Measurements from ENCODE around the gene RRP1B. TPM values are rescaled to one million over a fixed set of nuclear protein-coding genes. Genes with fewer than 3 reads are reported as not detected.
A peak's percentile ranks its signal among the peaks of the same experiment; 100 is the strongest.

The RRP1B gene
- total and polyA plus RNA-seq, 8 donors: 16.0 to 33.3 (median 28.2) TPM

- H3K4me3 ChIP-seq: no peak overlapping the region
- intact Hi-C loops (cut with DNase I): no loop called here
- H3K36me3 ChIP-seq: no peaks in the 10 kb centered on the region
- no peaks in the 10 kb centered on the region for H3K9me3 ChIP-seq
- no peaks in the 10 kb centered on the region for H3K27me3 ChIP-seq
- TF ChIP-seq, protein P1, sequence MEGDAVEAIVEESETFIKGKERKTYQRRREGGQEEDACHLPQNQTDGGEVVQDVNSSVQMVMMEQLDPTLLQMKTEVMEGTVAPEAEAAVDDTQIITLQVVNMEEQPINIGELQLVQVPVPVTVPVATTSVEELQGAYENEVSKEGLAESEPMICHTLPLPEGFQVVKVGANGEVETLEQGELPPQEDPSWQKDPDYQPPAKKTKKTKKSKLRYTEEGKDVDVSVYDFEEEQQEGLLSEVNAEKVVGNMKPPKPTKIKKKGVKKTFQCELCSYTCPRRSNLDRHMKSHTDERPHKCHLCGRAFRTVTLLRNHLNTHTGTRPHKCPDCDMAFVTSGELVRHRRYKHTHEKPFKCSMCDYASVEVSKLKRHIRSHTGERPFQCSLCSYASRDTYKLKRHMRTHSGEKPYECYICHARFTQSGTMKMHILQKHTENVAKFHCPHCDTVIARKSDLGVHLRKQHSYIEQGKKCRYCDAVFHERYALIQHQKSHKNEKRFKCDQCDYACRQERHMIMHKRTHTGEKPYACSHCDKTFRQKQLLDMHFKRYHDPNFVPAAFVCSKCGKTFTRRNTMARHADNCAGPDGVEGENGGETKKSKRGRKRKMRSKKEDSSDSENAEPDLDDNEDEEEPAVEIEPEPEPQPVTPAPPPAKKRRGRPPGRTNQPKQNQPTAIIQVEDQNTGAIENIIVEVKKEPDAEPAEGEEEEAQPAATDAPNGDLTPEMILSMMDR (IDR thresholded peaks at IDR 0.05): no peak
- DNase-seq: no peak
- H3K4me1 ChIP-seq: peaks cover 3 to 22% of the 10 kb centered on the region in 2 donors
- no peak overlapping the region for H3K27ac ChIP-seq
- ATAC-seq: no peak
These were observed 16.2 kb upstream of the RRP1B start for GRCh38 chr21:43643193-43643592.

GRCh38 chr21:43644071-43644470 lies 15.3 kb upstream of the RRP1B start:
- Histone ChIP-seq H3K4me3 (no peak overlapping the region), H3K27ac (no peak overlapping the region), H3K27me3 (no peaks in the 10 kb centered on the region), H3K4me1 (peaks cover 3 to 22% of the 10 kb centered on the region in 2 donors), H3K9me3 (no peaks in the 10 kb centered on the region), H3K36me3 (no peaks in the 10 kb centered on the region)
- ATAC-seq (no peak), DNase-seq (no peak)
- intact Hi-C loops (cut with DNase I): no loop called here
- TF ChIP-seq, protein P1 (IDR thresholded peaks at IDR 0.05): no peak

GRCh38 chr21:43644609-43645008 lies 14.8 kb upstream of the RRP1B start:
- H3K36me3 ChIP-seq: no peaks in the 10 kb centered on the region

GRCh38 chr21:43645136-43645891 lies 14.0 kb upstream of the RRP1B start:
- ATAC-seq (peak; percentile 88), DNase-seq (peak in 3 of 4 donors; percentile 62 to 80 (median 73))
- Histone ChIP-seq H3K36me3 (no peaks in the 10 kb centered on the region), H3K27ac (peak overlapping the region; percentile 9 to 51), H3K4me3 (no peak overlapping the region), H3K9me3 (no peaks in the 10 kb centered on the region), H3K4me1 (peaks cover 3 to 16% of the 10 kb centered on the region in 2 donors), H3K27me3 (no peaks in the 10 kb centered on the region)
- intact Hi-C loops (cut with DNase I): no loop called here
- TF ChIP-seq, protein P1 (IDR thresholded peaks at IDR 0.05): peak; percentile 25 to 35

More at GRCh38 chr21:43644609-43645008, 14.8 kb upstream of the RRP1B start:
- intact Hi-C loops (cut with DNase I): no loop called here
- TF ChIP-seq, protein P1 (IDR thresholded peaks at IDR 0.05): no peak
- DNase-seq (no peak), ATAC-seq (no peak)
- Histone ChIP-seq H3K27ac (no peak overlapping the region), H3K4me3 (no peak overlapping the region), H3K9me3 (no peaks in the 10 kb centered on the region), H3K27me3 (no peaks in the 10 kb centered on the region), H3K4me1 (peaks cover 3 to 22% of the 10 kb centered on the region in 2 donors)

DNA sequence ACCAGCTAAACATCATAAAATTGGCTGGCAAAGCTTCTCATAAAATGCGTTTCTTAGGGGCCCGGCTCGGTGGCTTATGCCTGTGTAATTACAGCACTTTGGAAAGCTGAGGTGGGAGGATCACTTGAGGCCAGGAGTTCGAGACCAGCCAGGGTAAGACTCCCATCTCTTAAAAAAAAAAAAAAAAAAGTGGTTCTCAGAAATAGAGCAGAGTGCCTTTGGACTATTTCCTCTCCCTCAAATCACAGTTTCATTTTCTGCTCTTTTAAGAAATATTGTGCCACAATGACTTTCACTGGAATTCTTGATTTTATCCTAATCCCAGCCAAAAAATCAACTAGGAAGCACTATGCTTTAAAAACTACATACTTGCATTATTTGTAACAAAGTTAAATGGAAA lies 13.4 kb upstream of the RRP1B start:
- peak; percentile 3 for ATAC-seq
- Histone ChIP-seq H3K4me1 (peaks cover 3 to 16% of the 10 kb centered on the region in 2 donors), H3K27ac (peak overlapping the region; percentile 9 to 51), H3K9me3 (no peaks in the 10 kb centered on the region), H3K36me3 (no peaks in the 10 kb centered on the region), H3K27me3 (no peaks in the 10 kb centered on the region), H3K4me3 (no peak overlapping the region)
- DNase-seq: no peak
- TF ChIP-seq, protein P1 (IDR thresholded peaks at IDR 0.05): no peak
- intact Hi-C loops (cut with DNase I): no loop called here

Measured in left lung (tissue), 10 donors.